Heart left ventricle (tissue), 13 donors: ENCODE data around the gene FTMT.

Experiments used
- CTCF ChIP-seq, 12 donors: fragments of 200-600 bp; sonication (generic) in 4 of 12; IDR thresholded peaks; one replicate each; pipeline versions ENCODE4 v1.5.0 to v1.8.0; 2018 to 2022; ENCODE audit warnings: antibody characterized with exemption in 12 of 12, mild to moderate bottlenecking in 5 of 12
- POLR2A ChIP-seq, 2 donors: fragments of 450-650 bp; IDR thresholded peaks; one replicate each; pipeline ENCODE4 v1.6.1; 2017; ENCODE audit warnings: antibody characterized with exemption in 2 of 2, mild to moderate bottlenecking in 2 of 2, moderate library complexity in 2 of 2
- donor health status: ischemic (EF 13 %, LVEDD 7.1; RV severe dilation, severe dysfunction).
- donor health status: DM: no; HTN: yes; CAD: no.
- donor health status: DM: no; HTN: no; CAD: no.
- donor health status: ischemic (EF 25% LVEDD 6.9; RV normal size, moderate dysfunction).
- donor health status: ischemic (EF 25% LVEDD 5.7; RV mildly dilated, moderate dysfunction).
- donor health status: ischemic (EF 35%, LVEDD 5.7; RV mildly dilated, moderate dysfunction).
- donor health status: nonischemic (EF 11% LVEDD 7.7; RV severe dilation, severe dysfunction).
- donor health status: DM: yes; HTN: yes; CAD: no.
- donor health status: PGD.
- donor health status: ischemic (EF 29% LVEDD 5.4; RV normal size, mild dysfunction).
- donor health status: nonischemic (EF 23%, LVEDD 6.1; RV moderate dilation, normal function).

DNA sequence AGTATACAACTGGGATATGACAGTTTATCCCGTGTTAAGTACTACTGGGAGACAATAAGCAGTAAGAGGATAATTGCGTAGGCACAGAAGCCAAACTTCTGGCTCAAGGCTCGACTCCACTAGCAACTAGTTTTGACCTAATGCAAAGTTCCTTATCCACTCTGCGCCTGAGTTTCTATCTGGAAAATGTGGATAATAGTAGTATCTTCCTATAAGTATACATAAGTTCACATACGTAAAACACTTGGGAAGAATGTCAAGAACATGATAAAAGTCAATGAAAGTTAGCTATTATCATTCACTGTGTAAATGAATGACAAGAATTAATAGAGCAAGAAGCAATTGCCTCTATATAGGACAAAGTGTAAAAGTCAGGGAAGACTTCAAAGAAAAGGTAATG is 45.7 kb downstream of the FTMT start:
- TF ChIP-seq CTCF (IDR thresholded peaks at IDR 0.05) = no peak
- no peak for TF ChIP-seq POLR2A (IDR thresholded peaks at IDR 0.05)
